Kidney (tissue), 14 donors: ENCODE data around the gene SLC46A2. TPM values are rescaled to one million over a fixed set of nuclear protein-coding genes. Genes with fewer than 3 reads are reported as not detected.

Source experiments
- DNase-seq, 5 donors: peaks; one replicate each; pipeline ENCODE4 v3.0.0-alpha.2; 2013 to 2020
- FAIRE-seq: peaks from 2 replicates; lab custom pipeline; 2012; peaks lifted over from hg19 to GRCh38; lab: Jason Lieb, UNC
- H3K27ac ChIP-seq, 2 donors: one replicate each; pipeline ENCODE4 v1.7.0; 2013; ENCODE audit warnings: low read depth in 2 of 2, low read length in 2 of 2, inconsistent platforms in 1 of 2
- H3K27me3 ChIP-seq: one replicate; pipeline ENCODE4 v1.7.1; 2013; ENCODE audit warnings: low read length, inconsistent platforms; ENCODE audit not compliant: control insufficient read depth, insufficient read depth
- H3K36me3 ChIP-seq, 3 donors: one replicate each; pipeline versions ENCODE4 v1.7.0 to v1.7.1; 2013; ENCODE audit warnings: low read length in 3 of 3, control low read depth in 1 of 3, inconsistent platforms in 1 of 3; ENCODE audit not compliant: insufficient read depth in 3 of 3, control insufficient read depth in 2 of 3
- H3K4me1 ChIP-seq, 3 donors: one replicate each; pipeline versions ENCODE4 v1.7.0 to v1.7.1; 2013; ENCODE audit warnings: low read length in 3 of 3, inconsistent platforms in 1 of 3, low read depth in 1 of 3; ENCODE audit not compliant: control insufficient read depth in 2 of 3, insufficient read depth in 2 of 3
- H3K4me3 ChIP-seq, 3 donors: one replicate each; pipeline versions ENCODE4 v1.7.0 to v1.8.1; 2013; ENCODE audit warnings: low read length in 3 of 3, control low read depth in 1 of 3, inconsistent platforms in 1 of 3
- H3K9ac ChIP-seq, 3 donors: one replicate each; pipeline versions ENCODE4 v1.7.0 to v1.7.1; 2013; ENCODE audit warnings: low read length in 3 of 3, control low read depth in 1 of 3, inconsistent platforms in 1 of 3
- H3K9me3 ChIP-seq, 3 donors: one replicate each; pipeline versions ENCODE4 v1.7.0 to v1.7.1; 2013; ENCODE audit warnings: low read length in 3 of 3, control low read depth in 1 of 3, inconsistent platforms in 1 of 3; ENCODE audit not compliant: control insufficient read depth in 2 of 3, insufficient read depth in 1 of 3
- intact Hi-C: fragments of 100-400 bp; cut with DNase I; formaldehyde crosslinking; loops from one replicate; pipeline ENCODE4 v1.11.1; 2022
- polyA plus RNA-seq: library from polyadenylated mRNA; stranded (reverse); fragments of 350-450 nt; fragmentation: Illumina TruSeq; extraction: RNeasy Lipid Tissue Mini Kit (QIAGEN cat#74804); gene quantifications from one replicate; pipeline ENCODE4 v1.2.3, GENCODE V29; 2014; ENCODE audit warnings: low read depth, low replicate concordance; ENCODE audit not compliant: insufficient read depth
- total RNA-seq: library from RNA; stranded (reverse); fragmentation: NEBNext Ultra II Directional; extraction: Animal tissue kit (Norgen Biotek cat#: 25700); gene quantifications from one replicate; pipeline ENCODE4 v1.2.1, GENCODE V29; 2021
- TF ChIP-seq, protein P1 (sequence below): IDR thresholded peaks from 3 replicates; pipeline ENCODE4 v1.5.1; 2012; ENCODE audit warnings: mild to moderate bottlenecking, moderate library complexity, borderline replicate concordance; ENCODE audit not compliant: insufficient read depth; ENCODE audit errors: extremely low read depth
- donor health status: control.
- donor health status: control.
- donor health status: control.
- donor health status: control.
- donor health status: control.
- donor health status: DM: yes; HTN: yes; CAD: no.
- donor health status: Normal renal cell carcinoma (clear cell type).

Gene SLC46A2
- total and polyA plus RNA-seq, 2 donors from 2014 or later, result 0.66 TPM; not detected in 1

DNA sequence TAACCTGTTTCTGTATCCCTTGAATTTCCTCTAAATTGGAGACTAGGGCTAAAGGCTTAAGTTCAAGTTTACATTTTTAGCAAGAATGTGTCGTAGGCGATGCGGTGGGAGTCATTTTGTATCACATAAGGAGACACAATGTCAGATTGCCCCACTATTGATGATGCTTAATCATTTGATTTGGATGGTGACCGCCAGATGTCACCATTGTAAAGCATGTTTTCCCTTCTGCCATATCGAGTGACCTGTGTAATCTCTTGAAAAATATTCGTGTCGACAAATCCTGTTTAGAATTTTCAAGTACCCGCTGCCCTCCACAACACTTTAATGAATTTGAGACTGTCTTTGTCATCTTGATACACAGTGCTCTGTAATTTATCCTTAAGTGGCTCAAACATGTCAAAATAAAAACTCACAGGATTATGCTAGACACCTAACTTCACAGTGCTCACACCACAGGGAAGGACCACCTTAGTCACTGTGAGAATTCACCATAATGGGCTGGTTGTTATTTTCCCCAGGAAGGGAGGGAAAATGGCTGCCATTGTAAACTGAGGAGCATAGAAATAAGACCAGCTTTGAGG is 34.5 kb upstream of the SLC46A2 start:
- Histone ChIP-seq H3K4me3 (no peak overlapping the region), H3K9ac (no peak overlapping the region), H3K36me3 (no peaks in the 10 kb centered on the region), H3K27ac (no peak overlapping the region), H3K4me1 (no peaks in the 10 kb centered on the region), H3K27me3 (no peaks in the 10 kb centered on the region), H3K9me3 (no peaks in the 10 kb centered on the region)
- DNase-seq (peak in 2 of 5 donors; percentile 13 to 43), FAIRE-seq (no peak)
- intact Hi-C loops, result no loop called here
- TF ChIP-seq, protein P1, sequence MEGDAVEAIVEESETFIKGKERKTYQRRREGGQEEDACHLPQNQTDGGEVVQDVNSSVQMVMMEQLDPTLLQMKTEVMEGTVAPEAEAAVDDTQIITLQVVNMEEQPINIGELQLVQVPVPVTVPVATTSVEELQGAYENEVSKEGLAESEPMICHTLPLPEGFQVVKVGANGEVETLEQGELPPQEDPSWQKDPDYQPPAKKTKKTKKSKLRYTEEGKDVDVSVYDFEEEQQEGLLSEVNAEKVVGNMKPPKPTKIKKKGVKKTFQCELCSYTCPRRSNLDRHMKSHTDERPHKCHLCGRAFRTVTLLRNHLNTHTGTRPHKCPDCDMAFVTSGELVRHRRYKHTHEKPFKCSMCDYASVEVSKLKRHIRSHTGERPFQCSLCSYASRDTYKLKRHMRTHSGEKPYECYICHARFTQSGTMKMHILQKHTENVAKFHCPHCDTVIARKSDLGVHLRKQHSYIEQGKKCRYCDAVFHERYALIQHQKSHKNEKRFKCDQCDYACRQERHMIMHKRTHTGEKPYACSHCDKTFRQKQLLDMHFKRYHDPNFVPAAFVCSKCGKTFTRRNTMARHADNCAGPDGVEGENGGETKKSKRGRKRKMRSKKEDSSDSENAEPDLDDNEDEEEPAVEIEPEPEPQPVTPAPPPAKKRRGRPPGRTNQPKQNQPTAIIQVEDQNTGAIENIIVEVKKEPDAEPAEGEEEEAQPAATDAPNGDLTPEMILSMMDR, result peak; percentile 28

DNA sequence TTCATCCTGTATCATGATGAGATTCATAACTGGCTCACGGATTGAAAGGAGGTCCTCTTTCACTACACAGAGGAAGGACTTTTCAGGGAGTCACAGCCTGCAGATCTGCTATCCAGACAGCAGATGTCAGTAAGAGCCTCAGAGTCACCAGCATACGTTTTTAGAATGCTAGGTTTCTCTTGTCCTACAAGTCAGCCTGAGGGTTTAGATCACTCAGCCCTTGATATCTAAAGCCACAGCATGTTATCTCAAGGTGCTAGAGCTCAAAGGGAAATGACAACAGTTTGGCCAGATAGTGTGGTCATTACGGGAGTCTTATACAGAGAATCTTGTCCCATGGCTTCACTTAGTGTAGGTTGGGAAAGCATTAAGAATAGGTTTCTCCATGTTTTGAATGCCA is 30.9 kb upstream of the SLC46A2 start:
- H3K27ac ChIP-seq, result no peak overlapping the region
- no peaks in the 10 kb centered on the region for H3K4me1 ChIP-seq
- DNase-seq, result peak in 2 of 5 donors; percentile 22 to 53
- TF ChIP-seq, protein P1, result peak; percentile 38
- H3K36me3 ChIP-seq, result no peaks in the 10 kb centered on the region
- intact Hi-C loops, result no loop called here
- no peak for FAIRE-seq
- no peak overlapping the region for H3K9ac ChIP-seq
- H3K4me3 ChIP-seq, result no peak overlapping the region
- H3K27me3 ChIP-seq, result no peaks in the 10 kb centered on the region
- H3K9me3 ChIP-seq, result no peaks in the 10 kb centered on the region

DNA sequence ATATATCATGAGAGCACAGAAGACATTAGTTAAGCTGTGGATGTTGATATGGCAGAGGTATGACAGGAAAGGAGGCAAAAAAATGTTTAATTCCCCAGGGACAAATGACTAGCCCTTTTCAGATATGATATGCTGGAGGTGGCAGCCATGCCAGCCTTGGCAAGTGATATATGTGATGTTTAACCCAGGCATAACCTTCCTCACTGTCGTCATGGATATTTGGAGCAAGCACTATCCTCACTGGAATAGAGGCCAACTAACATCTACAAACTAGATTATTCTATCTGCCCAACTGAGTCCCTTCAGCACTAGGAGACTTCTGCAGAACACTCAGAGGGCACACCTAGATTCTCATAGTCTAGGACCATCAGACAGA is 27.3 kb upstream of the SLC46A2 start:
- TF ChIP-seq, protein P1, result no peak
- no peak overlapping the region for H3K9ac ChIP-seq
- FAIRE-seq (no peak), DNase-seq (no peak)
- no peaks in the 10 kb centered on the region for H3K27me3 ChIP-seq
- no peak overlapping the region for H3K27ac ChIP-seq
- no peak overlapping the region for H3K4me3 ChIP-seq
- no peaks in the 10 kb centered on the region for H3K36me3 ChIP-seq
- H3K9me3 ChIP-seq, result no peaks in the 10 kb centered on the region
- intact Hi-C loops, result no loop called here
- no peaks in the 10 kb centered on the region for H3K4me1 ChIP-seq
